Activated naive CD8-positive, alpha-beta T cell treated with anti-CD3 and anti-CD28 coated beads, Interleukin-2, amount 50 U/mL, for 24 hours (primary cell): ENCODE data around the gene HTR2B.
"Not testable (repeated sequence)": the region's sequence is repeated elsewhere in the genome, so short reads cannot be mapped to it uniquely, and the experiment has no call there.

ENCODE experiments used
- ATAC-seq: fragments of 150-1000 bp; cut with Tn5 transposase; one replicate; pipeline ENCODE4 v1.10.0; 2021
- DNase-seq: peaks from one replicate; pipeline ENCODE4 v3.0.0; 2021
- H3K27ac Mint-ChIP-seq: one replicate; pipeline ENCODE4 v1.8.0; 2021; ENCODE audit warnings: mild to moderate bottlenecking, mixed read lengths
- H3K27me3 Mint-ChIP-seq: one replicate; pipeline ENCODE4 v1.8.0; 2021; ENCODE audit warnings: mixed read lengths
- H3K36me3 Mint-ChIP-seq: one replicate; pipeline ENCODE4 v1.8.0; 2021; ENCODE audit warnings: low read depth, mixed read lengths
- H3K4me1 Mint-ChIP-seq: one replicate; pipeline ENCODE4 v1.8.0; 2021; ENCODE audit warnings: mixed read lengths
- H3K4me3 Mint-ChIP-seq: one replicate; pipeline ENCODE4 v1.8.0; 2021; ENCODE audit warnings: mild to moderate bottlenecking, moderate library complexity, mixed read lengths
- H3K9me3 Mint-ChIP-seq: one replicate; pipeline ENCODE4 v1.8.0; 2021; ENCODE audit warnings: mixed read lengths

The HTR2B gene

DNA sequence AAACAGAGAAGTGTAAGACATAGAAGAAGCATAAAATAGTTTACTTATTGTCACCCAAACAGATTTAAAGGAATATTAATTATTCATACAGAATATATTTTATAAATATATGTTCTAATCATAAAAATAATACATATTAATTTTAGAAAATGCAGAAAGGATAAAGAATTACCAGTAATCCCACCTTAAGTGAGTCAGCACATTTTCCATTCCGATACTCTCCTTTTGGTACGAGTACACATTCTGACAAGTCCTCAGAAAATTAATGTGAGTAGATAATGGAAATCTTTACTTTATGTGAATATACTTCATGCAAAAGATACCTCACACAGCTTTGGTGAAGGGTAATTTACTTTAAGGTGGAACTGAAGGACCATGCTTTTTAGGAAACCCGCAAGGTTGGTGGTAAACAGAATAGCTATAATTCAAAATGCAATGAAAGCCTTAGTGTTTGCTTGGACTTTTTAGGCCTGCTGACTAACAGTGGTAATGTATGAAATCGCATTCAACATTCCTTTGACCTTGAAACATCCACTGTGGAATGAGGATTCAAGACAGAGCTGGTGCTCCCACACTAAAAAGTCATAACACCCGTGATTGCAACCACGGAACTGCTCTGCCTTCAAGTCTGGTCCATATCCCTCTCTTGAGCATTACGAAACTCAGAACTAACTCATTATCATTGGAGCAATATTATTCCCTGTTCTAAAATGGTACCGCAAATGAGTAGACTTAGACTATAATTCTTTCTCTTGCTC is 28.1 kb upstream of the HTR2B start:
- no peak for DNase-seq
- Mint-ChIP-seq H3K36me3 (peaks cover 32% of the 10 kb centered on the region), H3K9me3 (no peaks in the 10 kb centered on the region), H3K27ac (no peak overlapping the region), H3K27me3 (no peaks in the 10 kb centered on the region), H3K4me1 (peaks cover 3% of the 10 kb centered on the region), H3K4me3 (no peak overlapping the region)
- ATAC-seq = no peak

DNA sequence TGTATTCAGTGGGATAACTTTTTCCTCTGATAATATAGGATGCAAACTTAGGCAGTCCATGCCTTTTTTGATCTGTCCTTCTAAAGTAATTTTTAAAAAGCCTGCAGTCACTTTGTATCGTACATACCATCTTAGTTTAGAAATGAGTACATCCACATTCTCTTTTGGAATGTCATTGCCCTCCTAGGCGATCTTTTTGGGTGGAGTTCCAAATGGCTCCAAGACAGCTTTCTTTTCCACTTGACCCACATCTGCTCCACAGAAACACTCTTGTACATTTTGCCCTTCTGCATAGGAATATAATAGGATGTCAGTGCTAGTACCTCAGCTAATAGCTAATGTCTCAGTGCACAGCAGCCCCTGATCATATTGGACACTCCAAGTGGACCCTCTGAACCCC is 21.8 kb upstream of the HTR2B start:
- H3K36me3 Mint-ChIP-seq = peaks cover 46% of the 10 kb centered on the region
- DNase-seq (no peak), ATAC-seq (no peak)
- no peak overlapping the region for H3K4me3 Mint-ChIP-seq
- H3K27me3 Mint-ChIP-seq = no peaks in the 10 kb centered on the region
- H3K9me3 Mint-ChIP-seq = no peaks in the 10 kb centered on the region
- no peaks in the 10 kb centered on the region for H3K4me1 Mint-ChIP-seq
- H3K27ac Mint-ChIP-seq = no peak overlapping the region

DNA sequence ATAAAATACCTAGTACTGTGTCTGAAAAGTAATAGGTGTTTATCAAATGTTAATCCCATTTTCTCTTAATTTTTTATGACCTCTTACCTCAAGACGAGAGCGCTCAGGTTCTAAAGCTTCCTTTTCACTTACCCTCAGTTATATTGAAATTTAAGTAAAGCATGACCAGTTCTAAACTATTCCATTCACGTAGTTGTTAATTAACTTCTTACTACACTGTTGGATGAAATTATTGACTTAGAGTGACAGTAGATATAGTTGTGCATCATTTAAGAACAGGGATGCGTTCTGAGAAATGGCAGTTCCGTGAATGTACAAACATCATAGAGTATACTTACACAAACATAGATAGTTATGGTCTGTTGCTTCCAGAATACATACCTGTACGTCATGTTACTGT is 20.1 kb upstream of the HTR2B start:
- ATAC-seq (no peak), DNase-seq (no peak)
- H3K36me3 Mint-ChIP-seq = peaks cover 43% of the 10 kb centered on the region
- H3K27ac Mint-ChIP-seq = no peak overlapping the region
- no peaks in the 10 kb centered on the region for H3K27me3 Mint-ChIP-seq
- no peaks in the 10 kb centered on the region for H3K9me3 Mint-ChIP-seq
- H3K4me3 Mint-ChIP-seq = no peak overlapping the region
- no peaks in the 10 kb centered on the region for H3K4me1 Mint-ChIP-seq

DNA sequence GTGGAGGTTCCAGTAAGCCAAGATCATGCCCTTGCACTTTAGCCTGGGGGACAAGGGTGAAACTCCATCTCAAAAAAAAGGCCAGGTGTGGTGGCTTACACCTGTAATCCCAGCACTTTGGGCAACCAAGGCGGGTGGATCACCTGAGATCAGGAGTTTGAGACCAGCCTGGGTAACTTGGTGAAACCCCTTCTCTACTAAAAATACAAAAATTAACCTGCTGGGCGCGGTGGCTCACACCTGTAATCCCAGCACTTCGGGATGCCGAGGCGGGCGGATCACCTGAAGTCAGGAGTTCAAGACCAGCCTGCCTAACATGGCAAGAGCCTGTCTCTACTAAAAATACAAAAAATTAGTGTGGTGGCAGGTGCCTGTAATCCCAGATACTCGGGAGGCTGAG is 16.0 kb upstream of the HTR2B start:
- not testable (repeated sequence) for H3K27ac Mint-ChIP-seq, H3K4me1 Mint-ChIP-seq, DNase-seq, H3K9me3 Mint-ChIP-seq, H3K4me3 Mint-ChIP-seq, H3K27me3 Mint-ChIP-seq, ATAC-seq
- H3K36me3 Mint-ChIP-seq = peaks cover 29% of the 10 kb centered on the region

DNA sequence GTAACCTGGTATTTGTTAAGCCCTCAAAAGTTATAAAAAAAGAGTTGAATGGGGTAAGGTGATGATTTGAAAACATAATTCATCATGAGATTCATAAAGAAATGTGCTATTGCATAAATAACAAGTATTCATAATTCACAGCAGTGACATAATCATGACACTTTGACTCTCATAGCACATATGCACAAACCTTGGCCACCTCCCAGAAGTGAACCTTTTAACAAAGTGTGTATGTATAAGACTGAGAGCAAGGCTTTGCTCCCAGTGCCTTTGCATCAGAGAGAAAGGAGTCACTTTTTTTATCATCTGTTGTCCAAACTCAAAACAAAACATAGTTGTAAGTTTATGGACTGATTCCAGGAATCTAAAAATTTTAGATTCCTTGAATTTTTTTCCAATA is 15.0 kb upstream of the HTR2B start:
- DNase-seq = no peak
- no peak overlapping the region for H3K27ac Mint-ChIP-seq
- no peaks in the 10 kb centered on the region for H3K4me1 Mint-ChIP-seq
- H3K36me3 Mint-ChIP-seq = peaks cover 24% of the 10 kb centered on the region
- no peaks in the 10 kb centered on the region for H3K27me3 Mint-ChIP-seq
- no peaks in the 10 kb centered on the region for H3K9me3 Mint-ChIP-seq
- H3K4me3 Mint-ChIP-seq = no peak overlapping the region
- ATAC-seq = no peak

DNA sequence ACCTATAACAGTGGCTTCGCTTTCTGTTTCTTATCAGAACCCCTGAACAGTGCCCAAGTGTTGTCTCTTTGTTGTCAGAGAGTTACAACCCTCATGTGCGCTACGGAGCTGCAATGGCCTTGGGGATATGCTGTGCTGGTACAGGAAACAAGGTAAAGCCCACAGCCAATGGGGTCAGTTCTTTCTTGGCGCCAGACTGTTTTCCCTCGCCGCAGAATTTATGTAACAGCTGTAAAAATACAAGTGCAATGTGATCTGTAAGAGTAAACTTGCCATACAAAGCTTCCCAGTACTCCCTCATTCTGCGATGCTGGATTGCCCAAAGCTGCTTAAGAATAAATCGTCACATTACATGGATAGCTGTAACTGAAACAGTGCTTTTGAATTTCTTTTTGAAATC is 13.9 kb upstream of the HTR2B start:
- H3K4me3 Mint-ChIP-seq = no peak overlapping the region
- H3K4me1 Mint-ChIP-seq = no peaks in the 10 kb centered on the region
- no peaks in the 10 kb centered on the region for H3K27me3 Mint-ChIP-seq
- no peak for DNase-seq
- no peak overlapping the region for H3K27ac Mint-ChIP-seq
- ATAC-seq = no peak
- H3K9me3 Mint-ChIP-seq = no peaks in the 10 kb centered on the region
- H3K36me3 Mint-ChIP-seq = peaks cover 22% of the 10 kb centered on the region

DNA sequence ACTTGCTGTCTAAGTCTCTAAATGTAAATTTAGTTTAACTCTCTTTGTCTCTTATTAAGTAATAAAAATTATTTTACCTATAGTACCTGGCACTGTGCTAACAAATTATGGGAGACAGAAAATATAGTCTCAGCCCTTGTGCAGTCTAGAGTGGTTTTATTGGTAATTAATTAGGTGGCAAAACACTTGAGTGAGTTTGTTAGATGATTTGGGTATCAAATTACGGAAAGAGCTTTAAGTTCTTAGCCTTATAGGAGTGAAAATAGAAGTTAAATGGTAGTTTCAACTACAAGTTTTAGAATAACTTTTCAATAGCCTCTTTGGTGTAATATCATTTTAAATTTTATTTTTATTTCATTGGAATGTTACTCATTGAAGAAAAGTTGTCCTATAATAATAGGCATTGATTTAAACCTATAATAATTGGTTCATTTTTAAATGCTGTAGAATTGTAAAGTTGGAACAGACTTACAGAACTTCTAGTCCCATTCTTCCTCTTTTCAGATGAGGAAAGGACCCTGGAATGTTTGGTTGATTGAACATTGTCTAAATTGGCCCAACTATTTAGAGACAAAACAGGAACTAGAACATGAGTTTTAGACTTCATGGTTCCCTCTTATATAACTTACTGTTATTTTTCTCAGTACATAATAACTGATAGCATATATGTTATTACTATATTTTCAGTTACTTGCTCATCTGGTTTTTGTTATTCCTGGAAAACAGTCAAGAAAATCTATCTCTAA is 10.2 kb upstream of the HTR2B start:
- Mint-ChIP-seq H3K36me3 (peaks cover 15% of the 10 kb centered on the region), H3K9me3 (no peaks in the 10 kb centered on the region), H3K4me3 (no peak overlapping the region), H3K27ac (no peak overlapping the region), H3K4me1 (peaks cover 9% of the 10 kb centered on the region), H3K27me3 (no peaks in the 10 kb centered on the region)
- no peak for DNase-seq
- ATAC-seq = no peak

DNA sequence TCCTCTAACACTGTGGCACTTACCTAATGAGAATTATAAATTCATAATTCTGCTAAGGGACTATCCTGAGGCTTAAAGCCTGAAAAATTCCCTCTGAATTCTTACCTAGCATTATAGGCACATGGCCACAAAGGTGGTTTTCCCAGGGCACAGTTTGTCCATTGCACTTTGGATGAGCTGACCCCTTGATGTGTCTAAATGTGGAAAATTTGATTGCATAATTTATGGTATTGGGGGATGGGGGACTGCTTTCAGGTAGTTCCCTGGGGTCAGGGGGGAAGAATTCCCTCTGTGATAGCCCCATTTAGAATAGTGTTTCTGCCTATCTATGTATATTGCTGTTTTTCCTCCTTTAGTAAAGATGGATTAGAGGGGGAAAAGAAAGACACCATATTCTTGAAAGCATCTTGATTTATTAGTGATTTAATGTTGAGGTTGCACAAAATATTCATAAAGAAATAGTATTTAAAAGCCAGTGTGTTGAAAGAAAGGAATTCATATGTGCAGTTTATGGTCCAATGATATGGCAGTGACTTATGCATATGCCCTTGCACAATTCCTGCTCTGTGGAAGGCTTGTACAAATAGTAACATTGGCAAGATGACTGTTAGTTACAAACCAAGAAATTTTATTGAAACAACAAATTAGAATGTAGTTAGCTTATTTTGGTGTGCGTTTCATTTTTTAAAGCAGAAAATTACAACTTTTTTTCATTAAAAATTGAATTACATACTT is 8.7 kb upstream of the HTR2B start:
- Mint-ChIP-seq H3K4me1 (peaks cover 9% of the 10 kb centered on the region), H3K9me3 (no peaks in the 10 kb centered on the region), H3K36me3 (peaks cover 8% of the 10 kb centered on the region), H3K27ac (no peak overlapping the region), H3K4me3 (no peak overlapping the region), H3K27me3 (no peaks in the 10 kb centered on the region)
- ATAC-seq (no peak), DNase-seq (no peak)

DNA sequence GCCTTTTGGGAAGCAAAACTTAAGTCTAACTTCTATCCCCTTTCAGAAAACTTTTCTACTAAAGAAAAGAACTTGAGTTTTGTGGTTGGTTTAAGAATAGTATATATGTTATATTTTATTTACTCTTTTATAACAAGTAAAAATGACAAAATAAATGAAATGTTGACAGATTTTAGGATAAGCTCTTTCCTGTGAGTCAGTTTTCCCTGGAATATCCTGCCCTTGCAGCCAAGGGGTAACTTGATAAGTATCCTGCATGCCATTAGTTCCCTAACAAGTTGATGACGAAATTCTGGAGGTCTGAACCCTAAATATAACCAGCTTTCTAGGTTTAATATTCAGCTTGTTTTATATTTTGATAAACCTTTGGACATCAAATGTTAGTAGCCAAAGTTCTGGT is 7.3 kb upstream of the HTR2B start:
- no peak overlapping the region for H3K27ac Mint-ChIP-seq

DNA sequence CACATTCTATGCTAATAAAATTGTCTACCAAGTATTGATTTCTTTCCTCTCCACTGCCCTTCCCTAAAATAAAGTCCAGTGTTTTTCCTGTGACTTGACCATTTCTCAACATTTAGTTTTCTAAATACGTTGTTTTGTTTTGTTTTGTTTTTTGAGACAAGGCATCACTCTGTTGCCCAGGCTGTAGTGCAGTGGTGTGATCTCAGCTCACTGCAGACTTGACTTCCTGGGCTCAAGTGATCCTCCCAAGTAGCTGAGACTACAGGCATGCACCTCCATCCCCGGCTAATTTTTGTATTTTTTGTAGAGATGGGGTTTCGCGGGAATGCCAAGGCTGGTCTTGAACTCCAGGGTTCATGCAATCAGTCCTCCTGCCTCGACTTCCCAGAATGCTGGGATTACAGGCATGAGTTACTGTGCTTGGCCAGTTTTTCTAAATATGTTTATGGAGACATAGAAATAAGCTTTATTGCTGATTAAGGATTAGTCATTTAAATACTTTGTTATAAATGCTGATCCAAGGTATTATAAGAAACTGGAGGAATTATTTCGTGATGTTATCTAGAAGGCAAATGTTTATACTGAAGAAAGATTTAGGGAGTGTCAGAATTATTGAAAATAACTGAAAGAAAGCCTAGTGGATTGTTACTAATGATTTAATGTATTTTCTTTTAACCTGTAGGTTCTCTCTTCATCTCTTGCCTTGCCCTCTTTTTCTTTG is 5.7 kb upstream of the HTR2B start:
- peaks cover 7% of the 10 kb centered on the region for H3K36me3 Mint-ChIP-seq
- DNase-seq = no peak
- no peaks in the 10 kb centered on the region for H3K9me3 Mint-ChIP-seq
- H3K27ac Mint-ChIP-seq = no peak overlapping the region
- ATAC-seq = no peak
- no peaks in the 10 kb centered on the region for H3K27me3 Mint-ChIP-seq
- H3K4me1 Mint-ChIP-seq = peaks cover 9% of the 10 kb centered on the region
- no peak overlapping the region for H3K4me3 Mint-ChIP-seq

More for the DNA sequence above, 7.3 kb upstream of the HTR2B start:
- ATAC-seq = no peak
- Mint-ChIP-seq H3K9me3 (no peaks in the 10 kb centered on the region), H3K4me3 (no peak overlapping the region), H3K36me3 (peaks cover 7% of the 10 kb centered on the region), H3K27me3 (no peaks in the 10 kb centered on the region), H3K4me1 (peaks cover 9% of the 10 kb centered on the region)
- DNase-seq = no peak

DNA sequence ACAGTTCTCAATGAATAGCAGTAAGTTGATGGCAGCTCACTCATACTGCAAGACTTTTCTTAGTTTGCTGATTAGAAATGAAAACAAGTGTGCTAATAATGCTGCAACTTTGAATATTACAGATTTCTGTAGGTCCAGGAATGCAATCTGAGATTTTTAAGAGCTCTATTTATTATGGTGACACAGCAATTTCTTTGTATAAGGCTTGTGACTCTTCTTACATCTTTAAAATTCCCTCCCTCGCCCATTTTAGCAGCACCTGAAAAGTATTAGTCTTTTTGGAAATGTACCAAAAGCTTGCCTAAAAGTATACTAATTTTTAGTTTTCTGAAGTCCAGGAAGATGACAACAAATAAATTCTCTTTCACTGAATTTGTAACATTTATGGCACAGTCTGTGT is 4.4 kb upstream of the HTR2B start:
- Mint-ChIP-seq H3K4me1 (peaks cover 10% of the 10 kb centered on the region), H3K4me3 (no peak overlapping the region), H3K9me3 (no peaks in the 10 kb centered on the region), H3K27me3 (no peaks in the 10 kb centered on the region), H3K36me3 (peaks cover 7% of the 10 kb centered on the region), H3K27ac (no peak overlapping the region)
- ATAC-seq = no peak
- no peak for DNase-seq

DNA sequence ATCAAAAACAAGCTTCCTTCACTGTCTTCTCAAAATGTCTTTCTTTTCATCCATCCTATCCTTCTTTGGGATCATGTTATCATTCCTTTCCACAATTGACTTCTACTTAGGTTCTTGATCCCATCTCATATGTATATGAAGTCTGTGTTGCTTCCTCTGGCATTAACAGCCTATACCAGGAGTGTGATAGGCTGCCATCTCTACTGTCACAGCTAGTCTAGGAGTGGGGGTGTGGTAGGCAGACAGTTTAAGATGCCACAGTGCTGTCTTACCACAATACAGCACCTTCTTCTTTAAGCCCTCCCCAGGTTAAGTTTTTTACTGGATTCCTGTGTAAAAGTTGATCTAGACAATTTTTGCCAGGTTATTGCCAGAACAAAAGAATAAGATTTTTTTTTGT is 3.7 kb upstream of the HTR2B start:
- Mint-ChIP-seq H3K27ac (no peak overlapping the region), H3K4me1 (peaks cover 14% of the 10 kb centered on the region), H3K36me3 (peaks cover 7% of the 10 kb centered on the region), H3K9me3 (no peaks in the 10 kb centered on the region), H3K4me3 (no peak overlapping the region), H3K27me3 (no peaks in the 10 kb centered on the region)
- no peak for DNase-seq
- ATAC-seq = no peak

DNA sequence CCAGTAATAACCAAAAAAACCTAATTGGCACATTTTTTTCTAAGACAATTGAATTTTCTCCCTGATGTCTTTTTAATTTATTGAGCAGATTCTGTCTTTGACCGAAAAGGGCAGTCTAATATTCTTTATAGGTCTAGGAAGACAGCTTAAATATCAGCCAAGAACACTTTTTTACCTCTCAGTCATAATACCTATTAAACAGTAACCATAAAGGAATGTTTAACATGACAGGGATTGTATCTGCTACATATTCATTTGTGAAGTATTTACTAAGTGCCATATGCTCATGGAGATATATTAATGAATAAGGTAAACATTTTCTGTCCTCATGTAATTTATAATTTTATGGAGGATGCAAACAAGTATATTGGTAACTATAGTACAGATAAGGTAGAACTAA is 3.1 kb upstream of the HTR2B start:
- Mint-ChIP-seq H3K4me3 (no peak overlapping the region), H3K4me1 (peaks cover 17% of the 10 kb centered on the region), H3K27me3 (no peaks in the 10 kb centered on the region), H3K36me3 (peaks cover 7% of the 10 kb centered on the region), H3K27ac (no peak overlapping the region), H3K9me3 (no peaks in the 10 kb centered on the region)
- ATAC-seq = no peak
- DNase-seq = no peak

DNA sequence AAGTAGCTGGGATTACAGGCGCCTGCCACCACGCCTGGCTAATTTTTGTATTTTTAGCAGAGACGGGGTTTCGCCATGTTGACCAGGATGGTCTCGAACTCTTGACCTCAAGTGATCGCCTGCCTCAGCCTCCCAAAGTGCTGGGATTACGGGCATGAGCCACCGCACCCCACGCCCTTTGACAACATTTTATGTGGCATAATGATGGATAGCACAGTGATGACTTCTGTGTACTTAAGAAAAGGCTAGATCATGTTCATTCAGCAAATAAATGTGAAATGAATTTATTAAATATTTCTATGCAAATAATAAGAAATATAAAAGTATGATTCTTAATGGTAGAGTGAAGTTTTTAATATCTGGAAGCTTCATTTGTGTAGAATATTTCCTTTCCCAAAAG is 2.6 kb upstream of the HTR2B start:
- Mint-ChIP-seq H3K4me3 (no peak overlapping the region), H3K9me3 (no peaks in the 10 kb centered on the region), H3K27ac (no peak overlapping the region), H3K4me1 (peaks cover 13% of the 10 kb centered on the region), H3K36me3 (peaks cover 7% of the 10 kb centered on the region), H3K27me3 (no peaks in the 10 kb centered on the region)
- ATAC-seq (no peak), DNase-seq (no peak)
